WTC11 (cell line): ENCODE results near the gene TNK2. TPM values are rescaled to one million over a fixed set of nuclear protein-coding genes. Genes with fewer than 3 reads are reported as not detected.

Experiments
- ATAC-seq: fragments of 200-7000 bp; cut with Tn5 transposase; 2 replicates; pipeline ENCODE4 v1.10.0; 2021; ENCODE audit warnings: mild to moderate bottlenecking, moderate library complexity
- CTCF ChIA-PET: fragments of 300-600 bp; sonication (Branson Sonifier 250); formaldehyde crosslinking; loops from one replicate; lab custom pipeline; 2021; ENCODE audit warnings: antibody characterized with exemption; lab: Charles Lee
- POLR2A ChIA-PET: fragments of 350-600 bp; sonication (Branson Sonifier 250); formaldehyde crosslinking; loops from one replicate; lab custom pipeline; 2021; ENCODE audit warnings: antibody characterized with exemption; lab: Charles Lee
- DNase-seq: peaks from one replicate; pipeline ENCODE4 v3.0.0; 2021; ENCODE audit warnings: low spot score
- H3K27ac Mint-ChIP-seq: 2 replicates; pipeline ENCODE4 v1.8.0; 2021; ENCODE audit warnings: mixed read lengths
- H3K27me3 Mint-ChIP-seq: 2 replicates; pipeline ENCODE4 v1.8.0; 2021; ENCODE audit warnings: low read depth, mild to moderate bottlenecking, moderate library complexity, mixed read lengths
- H3K36me3 Mint-ChIP-seq: 2 replicates; pipeline ENCODE4 v1.8.0; 2021; ENCODE audit warnings: mixed read lengths
- H3K4me1 Mint-ChIP-seq: 2 replicates; pipeline ENCODE4 v1.8.0; 2022; ENCODE audit warnings: mixed read lengths
- H3K4me3 Mint-ChIP-seq: 2 replicates; pipeline ENCODE4 v1.8.0; 2021; ENCODE audit warnings: mild to moderate bottlenecking, moderate library complexity, mixed read lengths
- H3K9me3 Mint-ChIP-seq: 2 replicates; pipeline ENCODE4 v1.8.0; 2021; ENCODE audit warnings: mixed read lengths
- ATF1 ChIP-seq: sonication (generic); formaldehyde crosslinking; IDR thresholded peaks from 2 replicates; pipeline ENCODE4 v1.8.1; 2023; ENCODE audit warnings: mild to moderate bottlenecking, moderate library complexity, missing genetic modification reagents
- ATF2 ChIP-seq: sonication (generic); formaldehyde crosslinking; IDR thresholded peaks from 2 replicates; pipeline ENCODE4 v1.8.1; 2022; ENCODE audit warnings: low read depth, missing genetic modification reagents, borderline replicate concordance
- CREM ChIP-seq: sonication (generic); formaldehyde crosslinking; IDR thresholded peaks from 2 replicates; pipeline ENCODE4 v1.8.1; 2022; ENCODE audit warnings: mild to moderate bottlenecking, missing genetic modification reagents, moderate library complexity
- FOXP4 ChIP-seq: sonication (generic); formaldehyde crosslinking; IDR thresholded peaks from 2 replicates; pipeline ENCODE4 v1.8.0; 2022; ENCODE audit warnings: mild to moderate bottlenecking, missing genetic modification reagents
- GABPB1 ChIP-seq: sonication (generic); formaldehyde crosslinking; IDR thresholded peaks from 2 replicates; pipeline ENCODE4 v1.8.1; 2023; ENCODE audit warnings: mild to moderate bottlenecking, missing genetic modification reagents
- HMGA2 ChIP-seq: fragments of 250-450 bp; sonication (Bioruptor Pico); IDR thresholded peaks from 2 replicates; pipeline ENCODE4 v1.4.0; 2021; ENCODE audit warnings: mild to moderate bottlenecking, moderate library complexity
- JAZF1 ChIP-seq: fragments of 250-450 bp; sonication (Bioruptor Pico); IDR thresholded peaks from 2 replicates; pipeline ENCODE4 v1.9.0; 2021; ENCODE audit warnings: moderate library complexity, mild to moderate bottlenecking, inconsistent platforms
- JUN ChIP-seq: sonication (generic); formaldehyde crosslinking; IDR thresholded peaks from 2 replicates; pipeline ENCODE4 v1.8.0; 2023; ENCODE audit warnings: mild to moderate bottlenecking, missing genetic modification reagents
- MAX ChIP-seq: sonication (generic); formaldehyde crosslinking; IDR thresholded peaks from 2 replicates; pipeline ENCODE4 v1.8.0; 2022; ENCODE audit warnings: mild to moderate bottlenecking, missing genetic modification reagents
- NFATC4 ChIP-seq: fragments of 250-450 bp; sonication (Bioruptor Pico); IDR thresholded peaks from 2 replicates; pipeline ENCODE4 v1.9.0; 2021; ENCODE audit warnings: mild to moderate bottlenecking
- SP1 ChIP-seq: sonication (generic); formaldehyde crosslinking; conservative IDR thresholded peaks from 2 replicates; pipeline ENCODE4 v1.8.1; 2022; ENCODE audit warnings: missing genetic modification reagents
- TCF7 ChIP-seq: sonication (generic); formaldehyde crosslinking; IDR thresholded peaks from 2 replicates; pipeline ENCODE4 v1.8.0; 2022; ENCODE audit warnings: mild to moderate bottlenecking, low read depth, missing genetic modification reagents, moderate library complexity
- ZMAT4 ChIP-seq: fragments of 250-450 bp; sonication (Bioruptor Pico); IDR thresholded peaks from 2 replicates; pipeline ENCODE4 v1.9.0; 2021; ENCODE audit warnings: mild to moderate bottlenecking
- ZNF219 ChIP-seq: sonication (generic); formaldehyde crosslinking; IDR thresholded peaks from 2 replicates; pipeline ENCODE4 v1.8.0; 2023; ENCODE audit warnings: missing genetic modification reagents, mild to moderate bottlenecking, borderline replicate concordance
- ZNF281 ChIP-seq: sonication (generic); formaldehyde crosslinking; IDR thresholded peaks from 2 replicates; pipeline ENCODE4 v1.8.0; 2023; ENCODE audit warnings: mild to moderate bottlenecking, missing genetic modification reagents
- ZNF396 ChIP-seq: fragments of 250-450 bp; sonication (Bioruptor Pico); IDR thresholded peaks from 2 replicates; pipeline ENCODE4 v1.8.0; 2021; ENCODE audit warnings: mild to moderate bottlenecking, moderate library complexity, borderline replicate concordance
- total RNA-seq: library from RNA; stranded (reverse); gene quantifications from 3 replicates; pipeline ENCODE4 v1.2.3, GENCODE V29; 2021
- TF ChIP-seq, protein P1 (sequence below): sonication (generic); formaldehyde crosslinking; IDR thresholded peaks from 2 replicates; pipeline ENCODE4 v1.8.0; 2023; ENCODE audit warnings: missing genetic modification reagents
- TF ChIP-seq, protein P2 (sequence below): fragments of 250-450 bp; sonication (Bioruptor Pico); IDR thresholded peaks from 2 replicates; pipeline ENCODE4 v1.8.0; 2021; ENCODE audit warnings: mild to moderate bottlenecking
- TF ChIP-seq, protein P3 (sequence below): sonication (generic); formaldehyde crosslinking; IDR thresholded peaks from 2 replicates; pipeline ENCODE4 v1.8.0; 2022; ENCODE audit warnings: missing genetic modification reagents
- TF ChIP-seq, protein P4 (sequence below): sonication (generic); formaldehyde crosslinking; IDR thresholded peaks from 2 replicates; pipeline ENCODE4 v1.8.1; 2023; ENCODE audit warnings: mild to moderate bottlenecking, moderate library complexity, missing genetic modification reagents

TNK2 gene
- total RNA-seq, 1 experiment from 2014 or later, result 58.4 TPM

GRCh38 chr3:195909644-195910498 is 1.5 kb upstream of the TNK2 start:
- Mint-ChIP-seq H3K27ac (peak overlapping the region; percentile 23; the same call in 1 of the 2 replicates), H3K9me3 (no peaks in the 10 kb centered on the region), H3K27me3 (peaks cover 9% of the 10 kb centered on the region; the same call in 1 of the 2 replicates), H3K4me1 (peaks cover 45% of the 10 kb centered on the region), H3K36me3 (no peaks in the 10 kb centered on the region), H3K4me3 (peak overlapping the region; percentile 76)
- CTCF ChIA-PET, result interaction anchor here (0.6 to 4.0 kb wide), 4 partner anchors 15 to 54 kb away, joined by 4 to 76 read pairs (median 11); no protein-coding TSS in a partner anchor
- ATAC-seq, result peak; percentile 58
- POLR2A ChIA-PET, result no interaction called here
- DNase-seq, result peak; percentile 79
- no peak for TF ChIP-seq JAZF1 (CRISPR knock-in tag)
- peak; percentile 41; the same call in 1 of the 2 replicates for TF ChIP-seq ZNF281 (CRISPR knock-in tag)
- no peak for TF ChIP-seq ATF1 (CRISPR knock-in tag)
- no peak for TF ChIP-seq ZNF219 (CRISPR knock-in tag)
- 0 out of 2 replicates have a peak, but pooled peaks have one; percentile 16 for TF ChIP-seq MAX (CRISPR knock-in tag)
- TF ChIP-seq HMGA2 (CRISPR knock-in tag), result no peak
- no peak for TF ChIP-seq GABPB1
- TF ChIP-seq CREM (CRISPR knock-in tag), result peak; percentile 50; the same call in 1 of the 2 replicates
- TF ChIP-seq, protein P1, sequence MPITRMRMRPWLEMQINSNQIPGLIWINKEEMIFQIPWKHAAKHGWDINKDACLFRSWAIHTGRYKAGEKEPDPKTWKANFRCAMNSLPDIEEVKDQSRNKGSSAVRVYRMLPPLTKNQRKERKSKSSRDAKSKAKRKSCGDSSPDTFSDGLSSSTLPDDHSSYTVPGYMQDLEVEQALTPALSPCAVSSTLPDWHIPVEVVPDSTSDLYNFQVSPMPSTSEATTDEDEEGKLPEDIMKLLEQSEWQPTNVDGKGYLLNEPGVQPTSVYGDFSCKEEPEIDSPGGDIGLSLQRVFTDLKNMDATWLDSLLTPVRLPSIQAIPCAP, result no peak
- TF ChIP-seq SP1 (CRISPR knock-in tag), result peak; percentile 86
- TF ChIP-seq ZMAT4, result no peak
- no peak for TF ChIP-seq NFATC4
- TF ChIP-seq, protein P2, sequence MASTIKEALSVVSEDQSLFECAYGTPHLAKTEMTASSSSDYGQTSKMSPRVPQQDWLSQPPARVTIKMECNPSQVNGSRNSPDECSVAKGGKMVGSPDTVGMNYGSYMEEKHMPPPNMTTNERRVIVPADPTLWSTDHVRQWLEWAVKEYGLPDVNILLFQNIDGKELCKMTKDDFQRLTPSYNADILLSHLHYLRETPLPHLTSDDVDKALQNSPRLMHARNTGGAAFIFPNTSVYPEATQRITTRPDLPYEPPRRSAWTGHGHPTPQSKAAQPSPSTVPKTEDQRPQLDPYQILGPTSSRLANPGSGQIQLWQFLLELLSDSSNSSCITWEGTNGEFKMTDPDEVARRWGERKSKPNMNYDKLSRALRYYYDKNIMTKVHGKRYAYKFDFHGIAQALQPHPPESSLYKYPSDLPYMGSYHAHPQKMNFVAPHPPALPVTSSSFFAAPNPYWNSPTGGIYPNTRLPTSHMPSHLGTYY (CRISPR knock-in tag), result no peak
- no peak for TF ChIP-seq TCF7
- no peak for TF ChIP-seq JUN (CRISPR knock-in tag)
- TF ChIP-seq FOXP4 (CRISPR knock-in tag), result no peak
- TF ChIP-seq, protein P3, sequence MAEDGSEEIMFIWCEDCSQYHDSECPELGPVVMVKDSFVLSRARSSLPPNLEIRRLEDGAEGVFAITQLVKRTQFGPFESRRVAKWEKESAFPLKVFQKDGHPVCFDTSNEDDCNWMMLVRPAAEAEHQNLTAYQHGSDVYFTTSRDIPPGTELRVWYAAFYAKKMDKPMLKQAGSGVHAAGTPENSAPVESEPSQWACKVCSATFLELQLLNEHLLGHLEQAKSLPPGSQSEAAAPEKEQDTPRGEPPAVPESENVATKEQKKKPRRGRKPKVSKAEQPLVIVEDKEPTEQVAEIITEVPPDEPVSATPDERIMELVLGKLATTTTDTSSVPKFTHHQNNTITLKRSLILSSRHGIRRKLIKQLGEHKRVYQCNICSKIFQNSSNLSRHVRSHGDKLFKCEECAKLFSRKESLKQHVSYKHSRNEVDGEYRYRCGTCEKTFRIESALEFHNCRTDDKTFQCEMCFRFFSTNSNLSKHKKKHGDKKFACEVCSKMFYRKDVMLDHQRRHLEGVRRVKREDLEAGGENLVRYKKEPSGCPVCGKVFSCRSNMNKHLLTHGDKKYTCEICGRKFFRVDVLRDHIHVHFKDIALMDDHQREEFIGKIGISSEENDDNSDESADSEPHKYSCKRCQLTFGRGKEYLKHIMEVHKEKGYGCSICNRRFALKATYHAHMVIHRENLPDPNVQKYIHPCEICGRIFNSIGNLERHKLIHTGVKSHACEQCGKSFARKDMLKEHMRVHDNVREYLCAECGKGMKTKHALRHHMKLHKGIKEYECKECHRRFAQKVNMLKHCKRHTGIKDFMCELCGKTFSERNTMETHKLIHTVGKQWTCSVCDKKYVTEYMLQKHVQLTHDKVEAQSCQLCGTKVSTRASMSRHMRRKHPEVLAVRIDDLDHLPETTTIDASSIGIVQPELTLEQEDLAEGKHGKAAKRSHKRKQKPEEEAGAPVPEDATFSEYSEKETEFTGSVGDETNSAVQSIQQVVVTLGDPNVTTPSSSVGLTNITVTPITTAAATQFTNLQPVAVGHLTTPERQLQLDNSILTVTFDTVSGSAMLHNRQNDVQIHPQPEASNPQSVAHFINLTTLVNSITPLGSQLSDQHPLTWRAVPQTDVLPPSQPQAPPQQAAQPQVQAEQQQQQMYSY (CRISPR knock-in tag), result 0 out of 2 replicates have a peak, but pooled peaks have one; percentile 23
- TF ChIP-seq ZNF396, result no peak
- no peak for TF ChIP-seq ATF2 (CRISPR knock-in tag)
- TF ChIP-seq, protein P4, sequence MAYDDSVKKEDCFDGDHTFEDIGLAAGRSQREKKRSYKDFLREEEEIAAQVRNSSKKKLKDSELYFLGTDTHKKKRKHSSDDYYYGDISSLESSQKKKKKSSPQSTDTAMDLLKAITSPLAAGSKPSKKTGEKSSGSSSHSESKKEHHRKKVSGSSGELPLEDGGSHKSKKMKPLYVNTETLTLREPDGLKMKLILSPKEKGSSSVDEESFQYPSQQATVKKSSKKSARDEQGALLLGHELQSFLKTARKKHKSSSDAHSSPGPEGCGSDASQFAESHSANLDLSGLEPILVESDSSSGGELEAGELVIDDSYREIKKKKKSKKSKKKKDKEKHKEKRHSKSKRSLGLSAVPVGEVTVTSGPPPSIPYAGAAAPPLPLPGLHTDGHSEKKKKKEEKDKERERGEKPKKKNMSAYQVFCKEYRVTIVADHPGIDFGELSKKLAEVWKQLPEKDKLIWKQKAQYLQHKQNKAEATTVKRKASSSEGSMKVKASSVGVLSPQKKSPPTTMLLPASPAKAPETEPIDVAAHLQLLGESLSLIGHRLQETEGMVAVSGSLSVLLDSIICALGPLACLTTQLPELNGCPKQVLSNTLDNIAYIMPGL (CRISPR knock-in tag), result peak; percentile 57; the same call in 1 of the 2 replicates
